ENCODE results near the gene ADPRM. TPM values are rescaled to one million over a fixed set of nuclear protein-coding genes. Genes with fewer than 3 reads are reported as not detected.

ADPRM gene
- total RNA-seq, 6 donors from 2014 or later, result 1.7 to 18.9 (median 8.2) TPM

DNA sequence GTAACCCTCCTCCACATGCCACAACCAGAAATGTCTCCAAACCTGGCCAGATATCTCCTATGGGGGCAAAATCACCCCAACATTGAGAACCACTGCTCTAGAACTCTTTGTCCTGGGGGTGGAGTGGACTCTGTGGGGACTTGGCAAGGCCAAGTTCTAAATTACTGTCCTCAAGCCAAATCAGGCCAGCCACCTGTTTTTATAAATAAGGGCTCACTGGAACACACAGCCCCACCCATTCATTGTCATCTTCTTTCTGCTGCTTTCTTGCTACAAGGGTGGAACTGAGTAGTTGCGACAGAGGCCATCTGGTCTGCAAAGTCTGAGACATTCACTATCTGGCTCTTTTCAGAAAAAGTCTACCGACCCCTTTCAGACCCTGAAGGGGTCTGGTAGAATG lies 59.2 kb downstream of the ADPRM start:
- H3K27ac ChIP-seq, result no peak overlapping the region
- ATAC-seq (ENCODE audit: low FRiP score in 2 of 2) (no peak), DNase-seq (no peak)
- WGBS, 2 donors, result 83 to 92% methylated on average over 2 of the region's 2 CpGs
- H3K4me3 ChIP-seq, result no peak overlapping the region
- TF ChIP-seq, protein P1, sequence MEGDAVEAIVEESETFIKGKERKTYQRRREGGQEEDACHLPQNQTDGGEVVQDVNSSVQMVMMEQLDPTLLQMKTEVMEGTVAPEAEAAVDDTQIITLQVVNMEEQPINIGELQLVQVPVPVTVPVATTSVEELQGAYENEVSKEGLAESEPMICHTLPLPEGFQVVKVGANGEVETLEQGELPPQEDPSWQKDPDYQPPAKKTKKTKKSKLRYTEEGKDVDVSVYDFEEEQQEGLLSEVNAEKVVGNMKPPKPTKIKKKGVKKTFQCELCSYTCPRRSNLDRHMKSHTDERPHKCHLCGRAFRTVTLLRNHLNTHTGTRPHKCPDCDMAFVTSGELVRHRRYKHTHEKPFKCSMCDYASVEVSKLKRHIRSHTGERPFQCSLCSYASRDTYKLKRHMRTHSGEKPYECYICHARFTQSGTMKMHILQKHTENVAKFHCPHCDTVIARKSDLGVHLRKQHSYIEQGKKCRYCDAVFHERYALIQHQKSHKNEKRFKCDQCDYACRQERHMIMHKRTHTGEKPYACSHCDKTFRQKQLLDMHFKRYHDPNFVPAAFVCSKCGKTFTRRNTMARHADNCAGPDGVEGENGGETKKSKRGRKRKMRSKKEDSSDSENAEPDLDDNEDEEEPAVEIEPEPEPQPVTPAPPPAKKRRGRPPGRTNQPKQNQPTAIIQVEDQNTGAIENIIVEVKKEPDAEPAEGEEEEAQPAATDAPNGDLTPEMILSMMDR (IDR thresholded peaks at IDR 0.05), result no peak
- no peak for TF ChIP-seq POLR2AphosphoS5 (IDR thresholded peaks at IDR 0.05)
- no peak for TF ChIP-seq EP300 (IDR thresholded peaks at IDR 0.05)
- TF ChIP-seq POLR2A (IDR thresholded peaks at IDR 0.05), result no peak
- no peaks in the 10 kb centered on the region for H3K9me3 ChIP-seq
- H3K4me1 ChIP-seq, result no peaks in the 10 kb centered on the region
- no peaks in the 10 kb centered on the region for H3K36me3 ChIP-seq
- no peaks in the 10 kb centered on the region for H3K27me3 ChIP-seq

DNA sequence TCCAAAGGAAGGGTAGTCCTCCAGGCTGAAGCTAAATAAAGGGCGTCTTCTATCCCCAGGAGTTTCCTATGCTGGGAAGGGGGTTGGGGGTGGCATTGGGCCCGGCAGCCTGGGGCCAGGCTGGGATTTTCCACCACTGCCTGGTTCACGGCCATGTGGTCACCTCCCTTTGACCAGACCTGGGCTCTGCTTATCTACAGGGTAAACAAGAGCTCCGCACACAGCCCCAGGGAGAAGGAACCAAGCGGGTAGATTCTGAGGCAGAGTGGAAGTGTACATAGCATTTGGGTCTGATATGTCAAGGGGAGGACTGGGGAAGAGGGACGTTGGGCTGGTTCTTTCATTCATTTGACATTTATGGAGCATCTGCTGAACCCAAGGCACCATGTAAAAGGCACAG lies 59.7 kb downstream of the ADPRM start:
- no peak overlapping the region for H3K27ac ChIP-seq
- ATAC-seq (ENCODE audit: low FRiP score in 2 of 2), result no peak
- TF ChIP-seq POLR2AphosphoS5 (IDR thresholded peaks at IDR 0.05), result no peak
- no peaks in the 10 kb centered on the region for H3K36me3 ChIP-seq
- no peaks in the 10 kb centered on the region for H3K4me1 ChIP-seq
- H3K9me3 ChIP-seq, result no peaks in the 10 kb centered on the region
- peak in 1 of 2 donors; percentile 13 for DNase-seq
- no peak overlapping the region for H3K4me3 ChIP-seq
- H3K27me3 ChIP-seq, result no peaks in the 10 kb centered on the region
- WGBS, 2 donors, result 81 to 84% methylated on average over 4 to 6 of the region's 6 CpGs

DNA sequence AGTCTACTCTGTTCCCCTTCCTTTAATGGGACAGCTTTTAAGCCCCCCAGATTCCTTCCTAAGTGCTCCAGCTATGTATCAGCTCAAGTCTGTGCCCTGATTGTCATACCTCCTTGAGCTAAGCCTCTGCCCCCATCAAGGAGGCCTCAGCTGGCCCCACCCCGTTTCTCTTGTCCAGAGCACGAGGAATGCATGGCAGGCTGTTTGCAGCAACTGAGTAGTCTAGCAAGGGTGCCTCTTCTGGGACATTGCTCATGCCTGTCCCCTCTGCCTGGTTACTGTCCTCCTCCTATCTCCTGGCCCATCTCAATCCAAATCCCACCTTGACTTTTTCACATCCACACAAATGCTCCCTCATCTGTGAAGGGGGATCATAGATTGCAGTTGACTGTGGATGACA lies 60.3 kb downstream of the ADPRM start:
- Histone ChIP-seq H3K4me1 (no peaks in the 10 kb centered on the region), H3K9me3 (no peaks in the 10 kb centered on the region), H3K36me3 (no peaks in the 10 kb centered on the region), H3K4me3 (no peak overlapping the region), H3K27me3 (no peaks in the 10 kb centered on the region), H3K27ac (no peak overlapping the region)
- DNase-seq (no peak), ATAC-seq (ENCODE audit: low FRiP score in 2 of 2) (no peak)
- WGBS, 2 donors, result 67 to 76% methylated on average over 2 of the region's 2 CpGs
- TF ChIP-seq POLR2A (IDR thresholded peaks at IDR 0.05), result no peak
- no peak for TF ChIP-seq POLR2AphosphoS5 (IDR thresholded peaks at IDR 0.05)
- no peak for TF ChIP-seq EP300 (IDR thresholded peaks at IDR 0.05)
- TF ChIP-seq, protein P1 (IDR thresholded peaks at IDR 0.05), result no peak

DNA sequence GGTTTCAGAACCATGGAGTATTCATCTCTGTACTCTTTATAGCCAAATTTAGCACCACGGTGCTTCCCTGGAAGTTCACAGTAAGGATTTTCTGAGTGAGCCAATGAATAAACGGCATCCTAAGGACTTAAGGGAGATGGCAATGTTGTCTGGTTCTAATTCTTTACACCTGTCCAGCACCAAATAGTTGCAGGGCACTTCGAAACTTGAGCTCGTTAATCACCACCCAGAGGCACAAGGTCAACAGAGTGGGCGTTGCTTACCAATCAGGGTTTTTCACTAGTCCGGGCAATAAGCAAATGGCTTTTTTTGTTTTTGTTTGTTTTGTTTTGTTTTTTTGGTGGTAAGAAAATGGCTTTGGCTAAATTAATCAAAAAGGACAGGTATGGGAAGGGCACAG lies 60.7 kb downstream of the ADPRM start:
- TF ChIP-seq POLR2AphosphoS5 (IDR thresholded peaks at IDR 0.05) (no peak), EP300 (IDR thresholded peaks at IDR 0.05) (no peak), POLR2A (IDR thresholded peaks at IDR 0.05) (no peak)
- TF ChIP-seq, protein P1 (IDR thresholded peaks at IDR 0.05), result no peak
- no peaks in the 10 kb centered on the region for H3K36me3 ChIP-seq
- no peak overlapping the region for H3K4me3 ChIP-seq
- H3K9me3 ChIP-seq, result no peaks in the 10 kb centered on the region
- ATAC-seq (ENCODE audit: low FRiP score in 2 of 2) (no peak), DNase-seq (no peak)
- no peaks in the 10 kb centered on the region for H3K27me3 ChIP-seq
- 83 to 94% methylated on average over 6 of the region's 6 CpGs for WGBS, 2 donors
- no peaks in the 10 kb centered on the region for H3K4me1 ChIP-seq
- H3K27ac ChIP-seq, result no peak overlapping the region

Other genes with a start within 250 kb of the ADPRM start
- not detected for gene MYH4, start 228.0 kb upstream of the ADPRM start, total RNA-seq
- gene MYH1, start 179.1 kb upstream of the ADPRM start, total RNA-seq, result under 1 TPM in 4 of 6 donors, not detected in 2; under 0.01 to 0.10 (median 0.08) TPM
- under 1 TPM in 3 of 6 donors, not detected in 3; 0.09 to 0.10 (median 0.10) TPM for gene MYH2, start 147.9 kb upstream of the ADPRM start, total RNA-seq
- 1 to 10 TPM; 1.5 to 9.4 (median 1.9) TPM for gene MYH3, start 40.3 kb upstream of the ADPRM start, total RNA-seq
- 10 to 100 TPM in 5 of 6 donors, 1 to 10 TPM in 1; 5.5 to 23.8 (median 17.4) TPM for gene SCO1, start 61 bp upstream of the ADPRM start, total RNA-seq
- 10 to 100 TPM in 2 of 6 donors, 1 to 10 TPM in 4; 1.4 to 16.6 (median 6.8) TPM for gene TMEM220, start 32.4 kb downstream of the ADPRM start, total RNA-seq
- not detected for gene TMEM238L, start 106.5 kb downstream of the ADPRM start, total RNA-seq
- gene PIRT, start 140.5 kb downstream of the ADPRM start, total RNA-seq, result not detected